ENCODE data around the gene RAMACL. TPM values are rescaled to one million over a fixed set of nuclear protein-coding genes. Genes with fewer than 3 reads are reported as not detected.

The RAMACL gene
- total RNA-seq, 1 experiment from 2014 or later: 0.13 TPM

GRCh38 chr6:166578536-166579236 lies 7.8 kb downstream of the RAMACL start:
- POLR2A ChIA-PET: no interaction called here
- Histone ChIP-seq H3K36me3 (ENCODE audit: control insufficient read depth, insufficient read depth, low read length) (no peaks in the 10 kb centered on the region), H3K4me3 (ENCODE audit: low read depth in 2 of 2, low read length in 2 of 2) (no peak overlapping the region), H3K9me3 (ENCODE audit: control insufficient read depth, insufficient read depth, low read depth, low read length) (no peaks in the 10 kb centered on the region), H3K4me1 (ENCODE audit: control insufficient read depth, insufficient read depth, low read length) (no peaks in the 10 kb centered on the region), H3K27ac (ENCODE audit: low read length) (no peak overlapping the region), H3K27me3 (ENCODE audit: control insufficient read depth, insufficient read depth, low read length) (no peaks in the 10 kb centered on the region)
- no TSS peak for BruUV-seq (replicated peaks)
- DNase-seq (ENCODE audit: low read depth, low spot score) (no peak), ATAC-seq (no peak)
- TF ChIP-seq REST (IDR thresholded peaks at IDR 0.05; ENCODE audit: insufficient read depth in 1 of 2, low read depth in 2 of 2, low read length in 1 of 2): no peak
- TF ChIP-seq POLR2AphosphoS5 (IDR thresholded peaks at IDR 0.05; ENCODE audit: low read depth, low read length): no peak
- no peak for TF ChIP-seq TCF7L2 (IDR thresholded peaks at IDR 0.05; ENCODE audit: low read depth, low read length)
- intact Hi-C loops (cut with micrococcal nuclease; ENCODE audit: unreplicated experiment): no loop called here
- CTCF ChIA-PET: no interaction called here
- in situ Hi-C loops (cut with HindIII; ENCODE audit: low pct_unique_long_range_greater_than_20kb, low sequenced_read_pairs): no loop called here

- in situ Hi-C loops (cut with HindIII; ENCODE audit: low pct_unique_long_range_greater_than_20kb, low sequenced_read_pairs): no loop called here
- no peak for ATAC-seq
- POLR2A ChIA-PET: interaction anchor here (0.6 kb wide), 1 partner anchor 14 kb away, joined by 4 read pairs; no protein-coding TSS in a partner anchor
These were observed 11.3 kb downstream of the RAMACL start for GRCh38 chr6:166575205-166575604.

More at GRCh38 chr6:166575205-166575604, 11.3 kb downstream of the RAMACL start:
- no peak overlapping the region for H3K27ac ChIP-seq (ENCODE audit: low read length)
- CTCF ChIA-PET: no interaction called here
- no peaks in the 10 kb centered on the region for H3K36me3 ChIP-seq (ENCODE audit: control insufficient read depth, insufficient read depth, low read length)
- DNase-seq (ENCODE audit: low read depth, low spot score): no peak
- H3K4me1 ChIP-seq (ENCODE audit: control insufficient read depth, insufficient read depth, low read length): no peaks in the 10 kb centered on the region
- H3K9me3 ChIP-seq (ENCODE audit: control insufficient read depth, insufficient read depth, low read depth, low read length): no peaks in the 10 kb centered on the region
- no TSS peak for BruUV-seq (replicated peaks)
- TF ChIP-seq SIN3A (IDR thresholded peaks at IDR 0.05; ENCODE audit: borderline replicate concordance, insufficient read depth, low read depth, low read length) (no peak), POLR2AphosphoS5 (IDR thresholded peaks at IDR 0.05; ENCODE audit: low read depth, low read length) (no peak), CTCF (IDR thresholded peaks at IDR 0.05) (no peak), REST (IDR thresholded peaks at IDR 0.05; ENCODE audit: insufficient read depth in 1 of 2, low read depth in 2 of 2, low read length in 1 of 2) (no peak), TCF7L2 (IDR thresholded peaks at IDR 0.05; ENCODE audit: low read depth, low read length) (no peak)
- H3K27me3 ChIP-seq (ENCODE audit: control insufficient read depth, insufficient read depth, low read length): no peaks in the 10 kb centered on the region
- H3K4me3 ChIP-seq (ENCODE audit: low read depth in 2 of 2, low read length in 2 of 2): no peak overlapping the region
- intact Hi-C loops (cut with micrococcal nuclease; ENCODE audit: unreplicated experiment): no loop called here
